ENCODE data around the gene SNORC.
A peak's percentile ranks its signal among the peaks of the same experiment; 100 is the strongest.

The SNORC gene

GRCh38 chr2:232870766-232871371 is 805 bp downstream of the SNORC start:
- no peak for DNase-seq

DNA sequence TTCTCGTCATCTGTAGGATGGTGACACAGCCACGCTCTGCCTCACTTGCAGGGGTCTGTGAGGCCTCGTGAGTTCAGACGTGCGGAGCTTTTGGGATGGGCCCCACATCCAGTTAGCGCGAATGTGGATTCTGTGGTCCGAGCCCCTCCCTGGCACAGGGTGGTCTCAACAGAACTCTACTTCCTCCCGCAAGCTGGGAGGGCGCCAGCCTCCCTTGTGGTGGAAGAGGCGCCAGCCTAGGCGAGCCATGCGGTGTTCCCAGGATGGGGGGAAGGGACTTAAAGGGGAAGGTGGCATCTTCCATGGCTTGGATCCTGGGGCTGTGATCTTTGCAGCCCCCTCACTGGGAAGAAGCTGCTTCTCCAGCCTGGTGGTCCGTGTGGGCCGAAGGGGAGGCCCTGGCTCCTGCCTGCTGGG is 1.4 kb downstream of the SNORC start:
- no peak for DNase-seq

DNA sequence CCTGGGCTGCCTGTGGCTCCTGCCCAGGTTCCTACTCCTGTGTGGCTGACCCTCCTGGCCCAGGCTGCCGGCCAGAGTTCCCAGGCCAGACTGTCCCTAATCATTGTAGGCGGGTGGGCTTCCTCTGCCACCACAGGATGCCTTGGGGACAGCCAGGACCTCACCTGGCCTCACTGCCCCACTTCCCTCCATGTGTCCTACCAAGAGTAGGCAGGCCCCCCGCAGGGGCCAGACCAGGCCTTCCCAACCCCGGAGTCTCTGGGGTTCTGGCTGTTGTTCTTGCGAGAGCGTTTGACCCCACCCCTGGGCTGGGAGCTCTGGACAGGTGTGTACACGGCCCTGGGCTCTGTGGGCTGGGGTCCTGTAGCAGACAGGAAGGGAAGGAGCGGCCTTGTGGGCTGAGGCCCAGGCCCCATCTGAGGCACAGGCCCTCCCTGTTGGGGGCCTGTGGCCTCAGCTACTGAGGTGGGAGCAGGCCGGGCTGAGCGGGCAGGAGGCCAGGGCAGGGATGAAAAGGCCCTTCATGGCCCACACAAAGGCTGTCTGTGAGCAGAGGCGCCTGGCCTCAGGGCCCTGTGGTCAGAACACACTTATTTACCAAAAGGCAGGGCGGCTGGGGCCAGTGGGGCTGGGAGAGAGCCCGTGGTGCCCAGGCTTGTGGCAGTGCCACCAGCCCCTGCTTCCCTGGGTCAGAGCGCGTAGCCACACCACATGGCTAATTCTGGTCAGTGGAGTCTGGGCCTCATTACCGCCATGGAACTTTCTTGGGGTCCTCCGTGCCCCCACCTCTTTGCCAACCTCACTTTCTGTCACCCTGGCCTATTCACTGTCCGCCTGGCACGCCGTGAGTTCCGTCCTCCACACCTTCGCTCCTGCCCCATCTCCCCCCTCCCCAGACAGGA is 2.0 kb downstream of the SNORC start:
- no peak for DNase-seq

DNA sequence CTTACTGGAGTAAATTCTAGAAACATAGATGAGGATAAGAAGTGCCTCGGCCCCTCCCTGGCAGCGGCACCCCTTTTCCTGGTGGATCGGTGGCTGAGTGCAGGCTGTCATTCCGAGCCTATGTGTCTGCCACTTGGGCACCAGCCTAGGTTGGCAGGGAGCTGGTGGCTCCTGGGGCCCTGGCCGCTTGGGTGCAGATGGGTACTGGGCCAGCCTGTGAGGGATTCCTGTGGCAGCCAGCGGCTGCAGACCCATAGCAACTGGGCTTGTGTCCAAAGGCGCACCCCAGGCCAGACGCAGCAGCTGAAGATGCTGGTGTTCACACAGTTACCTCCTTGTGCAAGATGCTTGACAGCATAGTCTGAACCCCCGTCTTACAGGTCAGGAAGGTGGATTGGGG is 2.8 kb downstream of the SNORC start:
- no peak for DNase-seq

- DNase-seq, result no peak
These were observed 3.3 kb downstream of the SNORC start for GRCh38 chr2:232873292-232873908.

GRCh38 chr2:232873909-232874641 is 4.0 kb downstream of the SNORC start:
- DNase-seq, result peak; percentile 34

DNA sequence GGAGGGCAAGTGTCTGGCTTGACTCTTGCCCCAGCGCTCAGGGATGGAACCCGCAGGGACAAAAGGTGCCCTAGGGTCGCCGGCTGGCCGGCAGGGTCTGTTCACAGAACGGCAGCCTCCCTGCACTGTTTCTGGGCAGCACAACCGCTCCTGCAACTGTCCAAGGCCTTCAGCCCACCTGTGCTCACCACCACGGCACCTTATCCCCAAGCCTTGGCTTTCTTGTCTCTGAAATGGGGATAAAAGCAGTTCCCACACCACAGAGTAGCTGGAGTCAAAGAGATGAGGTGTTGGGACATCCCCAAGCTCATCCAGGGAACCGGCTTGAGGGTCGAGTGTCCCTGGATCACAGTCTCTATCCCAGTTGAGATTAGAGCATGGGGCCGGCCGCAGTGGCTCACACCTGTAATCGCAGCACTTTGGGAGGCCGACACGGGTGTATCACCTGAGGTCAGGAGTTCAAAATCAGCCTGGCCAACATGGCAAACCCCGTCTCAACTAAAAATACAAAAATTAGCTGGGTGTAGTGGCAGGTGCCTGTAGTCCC is 4.7 kb downstream of the SNORC start:
- DNase-seq, result no peak

DNA sequence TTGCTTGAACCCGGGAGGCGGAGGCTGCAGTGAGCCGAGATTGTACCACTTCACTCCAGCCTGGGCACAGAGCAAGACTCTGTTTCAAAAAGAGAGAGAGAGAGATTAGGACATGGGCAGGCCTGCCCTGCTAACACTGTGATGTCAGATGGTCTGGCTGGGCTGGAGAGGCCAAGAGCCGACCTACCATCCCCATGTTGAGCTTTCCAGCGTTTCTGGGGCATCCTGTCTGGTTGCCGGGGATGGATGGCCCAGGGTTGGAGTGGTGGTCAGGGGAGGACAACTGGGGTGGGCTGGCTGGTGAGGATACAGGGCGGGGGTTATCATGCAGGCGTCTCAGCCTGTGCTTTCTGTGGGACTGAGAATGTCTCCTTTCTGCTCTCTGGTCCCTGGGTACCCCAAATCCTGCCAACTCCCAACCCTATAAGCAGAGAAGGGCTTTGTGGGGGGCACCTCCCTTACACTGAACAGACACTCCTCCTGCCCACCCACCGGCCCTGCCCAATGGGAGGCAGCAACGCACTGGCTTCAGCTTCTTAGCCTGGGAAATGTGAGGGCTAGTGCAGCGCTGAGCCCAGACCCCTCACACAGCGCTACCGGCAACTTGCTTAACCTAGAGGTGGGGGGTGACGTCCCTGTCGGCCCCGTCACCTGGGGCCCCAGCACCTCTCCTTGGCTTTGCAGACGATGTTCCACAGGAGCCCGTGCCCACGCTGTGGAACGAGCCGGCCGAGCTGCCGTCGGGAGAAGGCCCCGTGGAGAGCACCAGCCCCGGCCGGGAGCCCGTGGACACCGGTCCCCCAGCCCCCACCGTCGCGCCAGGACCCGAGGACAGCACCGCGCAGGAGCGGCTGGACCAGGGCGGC is 5.4 kb downstream of the SNORC start:
- DNase-seq, result no peak

DNA sequence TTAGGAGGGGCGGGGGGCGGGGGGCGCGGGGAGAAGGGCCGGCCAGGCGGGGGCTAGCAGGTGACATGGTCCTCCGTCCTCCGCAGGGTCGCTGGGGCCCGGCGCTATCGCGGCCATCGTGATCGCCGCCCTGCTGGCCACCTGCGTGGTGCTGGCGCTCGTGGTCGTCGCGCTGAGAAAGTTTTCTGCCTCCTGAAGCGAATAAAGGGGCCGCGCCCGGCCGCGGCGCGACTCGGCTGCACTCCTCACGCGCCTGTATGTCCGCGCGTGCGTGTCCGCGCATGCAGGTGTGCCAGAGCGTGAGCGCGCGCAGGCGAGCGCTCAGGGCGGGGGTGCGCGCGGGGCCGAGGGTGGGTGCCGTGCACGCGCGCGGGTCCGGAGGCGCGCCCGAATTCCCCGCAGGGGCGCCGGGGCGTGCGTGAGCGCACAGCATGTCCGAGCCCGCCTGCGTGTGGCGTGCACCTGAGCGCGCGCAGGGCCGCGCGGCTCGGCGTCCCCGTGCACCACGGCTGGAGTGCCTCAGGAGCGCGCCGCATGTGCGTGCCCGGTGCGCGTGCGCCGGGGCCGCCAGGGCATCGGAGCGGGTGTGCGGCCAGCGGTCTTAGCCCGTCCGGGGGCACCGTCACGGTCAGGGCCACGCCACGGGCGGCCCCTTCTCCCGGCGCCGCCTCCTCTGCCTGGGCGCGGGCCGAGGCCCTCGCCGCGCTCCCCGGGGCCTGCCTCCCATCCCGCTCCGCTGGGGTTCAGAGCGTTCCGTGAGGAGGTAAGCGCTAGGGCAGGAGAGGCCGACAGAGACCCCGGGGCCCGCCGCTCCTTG is 6.3 kb downstream of the SNORC start:
- DNase-seq, result no peak

GRCh38 chr2:232876978-232877441 is 6.9 kb downstream of the SNORC start:
- no peak for DNase-seq

- DNase-seq, result no peak
These were observed 8.0 kb downstream of the SNORC start for GRCh38 chr2:232877940-232878511.

- DNase-seq, result no peak
These were observed 9.0 kb downstream of the SNORC start for GRCh38 chr2:232878855-232879617.

DNA sequence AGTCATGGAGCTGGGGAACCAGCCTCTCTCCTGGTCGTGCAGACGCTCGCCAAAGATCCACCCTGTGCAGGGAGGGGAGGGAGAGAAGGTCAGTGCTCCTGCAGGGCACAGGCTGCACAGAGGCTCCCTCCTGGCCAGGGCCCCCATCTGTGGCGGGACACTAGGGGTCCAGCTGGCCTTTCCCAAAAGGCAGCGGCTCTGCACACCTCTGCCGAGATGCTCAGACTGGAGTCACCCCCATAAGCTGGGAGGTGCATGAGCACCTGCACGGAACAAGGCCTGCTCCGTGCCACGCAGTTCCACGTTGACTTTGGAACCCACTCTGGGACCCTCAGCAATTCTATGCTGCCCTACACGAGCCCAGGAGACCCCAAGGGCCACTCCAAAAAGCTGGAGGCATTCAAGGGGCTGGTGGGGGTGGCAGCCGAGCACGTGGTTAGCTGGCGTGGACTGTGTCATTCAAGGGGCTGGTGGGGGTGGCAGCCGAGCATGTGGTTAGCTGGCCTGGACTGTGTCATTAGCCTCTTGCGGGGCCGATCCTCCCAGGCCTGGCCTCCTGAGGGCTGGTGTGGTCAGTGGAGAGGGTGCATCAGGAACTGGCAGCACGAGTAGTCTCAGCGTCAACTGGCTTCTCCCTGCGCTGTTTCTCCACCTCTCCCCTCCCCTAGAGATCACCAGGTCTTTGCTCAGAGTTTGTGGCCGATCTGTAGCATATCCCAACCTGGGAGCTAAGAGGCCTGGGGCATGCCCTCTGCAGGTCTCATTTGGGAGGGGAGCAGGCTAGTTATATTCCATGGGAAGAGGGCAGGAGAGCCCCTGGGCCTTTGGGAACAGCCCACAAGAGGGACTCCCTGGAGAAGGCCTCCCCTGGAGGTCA is 9.8 kb downstream of the SNORC start:
- DNase-seq, result no peak

DNA sequence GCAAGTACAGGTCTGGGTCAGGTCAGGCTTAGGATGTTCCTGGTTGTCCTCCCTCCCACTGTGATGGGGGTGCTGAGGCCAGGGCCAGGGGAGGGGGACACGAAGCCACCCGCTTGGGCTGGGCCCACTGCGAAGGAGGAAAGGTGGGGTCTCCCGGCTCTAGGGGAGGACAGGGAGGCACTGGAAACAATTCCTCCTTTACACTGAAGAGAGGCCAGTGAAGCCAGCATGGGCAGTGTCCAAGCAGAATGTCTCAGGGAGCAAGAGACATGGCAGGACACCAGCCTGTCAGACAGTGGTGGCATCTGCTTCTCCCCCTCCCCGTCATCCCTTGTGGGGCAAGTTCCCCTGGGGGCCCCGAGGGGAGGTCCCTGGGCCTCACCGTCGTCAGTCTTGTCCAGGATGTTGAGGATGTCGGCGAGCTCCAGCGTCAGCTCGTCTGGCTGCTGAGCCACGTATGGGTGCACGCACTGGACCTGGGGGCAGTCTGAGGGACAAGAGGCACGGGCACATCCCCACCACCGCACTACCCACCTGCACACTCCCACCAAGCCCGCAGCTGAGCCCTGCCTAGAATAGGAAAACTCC is 10.8 kb downstream of the SNORC start:
- DNase-seq, result no peak

- no peak for DNase-seq
These were observed 12.0 kb downstream of the SNORC start for GRCh38 chr2:232882085-232882484.

DNA sequence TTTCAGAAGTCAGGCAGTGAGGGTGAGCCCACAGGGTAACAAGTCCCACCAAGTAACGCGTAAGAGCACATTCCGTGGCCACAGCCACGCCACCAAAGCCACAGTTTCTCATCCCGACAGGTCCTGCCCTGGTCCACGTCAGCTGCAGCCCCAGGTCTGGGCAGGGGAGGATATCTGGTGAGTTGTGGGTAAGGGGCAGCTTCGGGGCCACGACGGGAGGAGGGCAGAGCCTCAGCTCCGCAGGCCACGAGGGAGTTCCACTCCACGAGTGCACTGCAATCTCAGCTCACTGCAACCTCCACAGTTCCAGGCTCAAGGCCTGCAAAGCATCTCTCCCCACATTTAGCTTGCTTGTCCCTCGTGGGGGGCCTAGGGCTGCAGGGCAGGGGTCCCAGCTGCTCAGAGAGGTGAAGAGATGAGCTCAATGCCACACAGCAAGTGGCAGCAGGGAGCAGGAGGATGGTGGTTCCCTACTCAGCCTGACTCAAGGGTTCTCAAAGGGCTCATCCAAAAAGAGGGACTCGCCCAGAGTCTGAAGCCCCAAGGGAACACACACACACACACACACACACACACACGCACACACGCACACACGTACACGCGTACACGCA is 12.5 kb downstream of the SNORC start:
- DNase-seq, result no peak

GRCh38 chr2:232883116-232883721 is 13.2 kb downstream of the SNORC start:
- no peak for DNase-seq
